PFSK-1 (cell line): ENCODE measurements around the gene PIK3C3.

ENCODE experiments used
- FOXP2 ChIP-seq: optimal IDR thresholded peaks from 2 replicates; pipeline ENCODE3; 2011; ENCODE audit warnings: borderline replicate concordance, control low read depth, inconsistent platforms; ENCODE audit not compliant: insufficient read depth; ENCODE audit errors: extremely low read length, extremely low read depth
- POLR2AphosphoS5 ChIP-seq: IDR thresholded peaks from 2 replicates; pipeline ENCODE4 v1.6.1; 2012; ENCODE audit warnings: low read depth, mild to moderate bottlenecking, control low read depth, low read length, moderate library complexity
- REST ChIP-seq, 2 experiments: IDR thresholded peaks; 2 replicates each; pipeline versions ENCODE4 v1.6.1 to v1.8.0; 2011 to 2012; ENCODE audit warnings: low read depth in 2 of 2, low read length in 2 of 2, control low read depth in 1 of 2, inconsistent platforms in 1 of 2, mild to moderate bottlenecking in 1 of 2, moderate library complexity in 1 of 2; ENCODE audit not compliant: insufficient read depth in 1 of 2
- SIN3A ChIP-seq: IDR thresholded peaks from 2 replicates; pipeline ENCODE4 v1.6.1; 2012; ENCODE audit warnings: mild to moderate bottlenecking, low read length, moderate library complexity, borderline replicate concordance; ENCODE audit not compliant: insufficient read depth
- TAF1 ChIP-seq: IDR thresholded peaks from 2 replicates; pipeline ENCODE4 v1.6.1; 2012; ENCODE audit warnings: low read length, control low read depth, borderline replicate concordance; ENCODE audit not compliant: insufficient read depth

Gene PIK3C3

GRCh38 chr18:42053188-42053781 is 98.3 kb downstream of the PIK3C3 start:
- TF ChIP-seq POLR2AphosphoS5 (no peak), TAF1 (no peak), SIN3A (no peak), REST (IDR thresholded peaks at IDR 0.05; ENCODE audit: insufficient read depth in 1 of 2, low read depth in 2 of 2, low read length in 2 of 2) (no peak), FOXP2 (no peak)

- TF ChIP-seq TAF1 (no peak), FOXP2 (no peak), SIN3A (no peak), REST (IDR thresholded peaks at IDR 0.05; ENCODE audit: insufficient read depth in 1 of 2, low read depth in 2 of 2, low read length in 2 of 2) (no peak), POLR2AphosphoS5 (no peak)
These were observed 109.1 kb downstream of the PIK3C3 start for GRCh38 chr18:42064109-42064508.

- TF ChIP-seq SIN3A: no peak
- no peak for TF ChIP-seq TAF1
- no peak for TF ChIP-seq POLR2AphosphoS5
- TF ChIP-seq FOXP2: no peak
- TF ChIP-seq REST (IDR thresholded peaks at IDR 0.05; ENCODE audit: insufficient read depth in 1 of 2, low read depth in 2 of 2, low read length in 2 of 2): no peak
These were observed 112.5 kb downstream of the PIK3C3 start for GRCh38 chr18:42067518-42067917.

GRCh38 chr18:42068030-42068429 is 113.0 kb downstream of the PIK3C3 start:
- TF ChIP-seq REST (IDR thresholded peaks at IDR 0.05; ENCODE audit: insufficient read depth in 1 of 2, low read depth in 2 of 2, low read length in 2 of 2) (no peak), SIN3A (no peak), TAF1 (no peak), POLR2AphosphoS5 (no peak), FOXP2 (no peak)

- TF ChIP-seq SIN3A: no peak
These were observed 114.0 kb downstream of the PIK3C3 start for GRCh38 chr18:42069036-42069435.
